ENCODE results near the gene C1QTNF8. TPM values are rescaled to one million over a fixed set of nuclear protein-coding genes. Genes with fewer than 3 reads are reported as not detected.

The C1QTNF8 gene
- total and polyA plus RNA-seq, 2 of the 8 experiments (the other 6 are each of a cell fraction or from before 2014, with no cell fraction given): not detected

- Histone ChIP-seq H3K79me2 (ENCODE audit: control insufficient read depth in 1 of 2, insufficient read depth in 2 of 2, low read length in 2 of 2) (no peaks in the 10 kb centered on the region), H2AK5ac (ENCODE audit: low read depth, low read length) (no peak overlapping the region), H4K5ac (ENCODE audit: insufficient read length, low read depth, low read length) (no peak overlapping the region), H3K23me2 (ENCODE audit: low read depth, low read length) (no peaks in the 10 kb centered on the region), H3K9ac (replicated peaks in 1 of 4; ENCODE audit: extremely low read depth in 1 of 4, low read depth in 3 of 4, low read length in 3 of 4) (no peak overlapping the region), H2AFZ (ENCODE audit: low read length) (no peak overlapping the region), H2BK120ac (replicated peaks; ENCODE audit: low read depth, low read length) (no peak overlapping the region), H2BK12ac (ENCODE audit: low read depth, low read length) (no peak overlapping the region), H3K4me3 (ENCODE audit: extremely low read depth in 1 of 4, insufficient read depth in 2 of 4, low read depth in 3 of 4, low read length in 4 of 4) (no peak overlapping the region), H3K4ac (replicated peaks; ENCODE audit: insufficient read length, low read depth, low read length) (no peak overlapping the region), H3K18ac (ENCODE audit: extremely low read depth, low read length) (no peak overlapping the region), H3K4me1 (replicated peaks in 1 of 4; ENCODE audit: control insufficient read depth in 3 of 4, insufficient read depth in 4 of 4, low read length in 3 of 4) (peaks cover 0 to 6% (median 0%) of the 10 kb centered on the region in 4 experiments; a peak in 2 of 7 replicates), H3K79me1 (ENCODE audit: low read depth, low read length) (no peaks in the 10 kb centered on the region), H3K9me3 (ENCODE audit: insufficient read depth in 2 of 2, low read depth in 1 of 2, low read length in 1 of 2) (no peaks in the 10 kb centered on the region), H3K27ac (ENCODE audit: low read depth, low read length) (no peak overlapping the region), H3K56ac (replicated peaks; ENCODE audit: insufficient read length, low read depth, low read length) (no peak overlapping the region), H2BK15ac (ENCODE audit: low read length) (no peak overlapping the region), H3K14ac (ENCODE audit: insufficient read length) (no peak overlapping the region), H3K36me3 (ENCODE audit: control insufficient read depth in 2 of 4, insufficient read depth in 4 of 4, low read length in 3 of 4) (no peaks in the 10 kb centered on the region), H4K8ac (ENCODE audit: extremely low read depth, insufficient read depth, low read length) (no peak overlapping the region), H2BK20ac (ENCODE audit: low read length) (no peak overlapping the region), H3K23ac (ENCODE audit: insufficient read length) (no peak overlapping the region), H4K20me1 (replicated peaks in 1 of 2; ENCODE audit: control insufficient read depth in 1 of 2, insufficient read depth in 2 of 2, low read length in 2 of 2) (no peaks in the 10 kb centered on the region), H2BK5ac (ENCODE audit: low read depth, low read length) (no peak overlapping the region), H4K91ac (replicated peaks; ENCODE audit: insufficient read length, low read length) (no peak overlapping the region), H3K4me2 (ENCODE audit: insufficient read depth in 1 of 2, low read depth in 2 of 2, low read length in 2 of 2) (no peak overlapping the region), H3K27me3 (replicated peaks in 1 of 4; ENCODE audit: control insufficient read depth in 3 of 4, extremely low read depth in 1 of 4, insufficient read depth in 3 of 4, low read length in 3 of 4) (no peaks in the 10 kb centered on the region)
- no peak for TF ChIP-seq SIX5 (IDR thresholded peaks at IDR 0.05; ENCODE audit: low read depth, low read length)
- no peak for TF ChIP-seq RXRA (IDR thresholded peaks at IDR 0.05; ENCODE audit: insufficient read depth, low read depth, low read length)
- TF ChIP-seq MAFK (IDR thresholded peaks at IDR 0.05; ENCODE audit: low read depth, low read length): no peak
- TF ChIP-seq SUZ12 (IDR thresholded peaks at IDR 0.05; ENCODE audit: low read length): no peak
- no peak for TF ChIP-seq EP300 (IDR thresholded peaks at IDR 0.05; ENCODE audit: borderline replicate concordance in 1 of 2, low read depth in 2 of 2, low read length in 2 of 2)
- no peak for TF ChIP-seq RBBP5 (IDR thresholded peaks at IDR 0.05; ENCODE audit: borderline replicate concordance, low read depth, low read length)
- no peak for TF ChIP-seq SRF (IDR thresholded peaks at IDR 0.05; ENCODE audit: low read depth, low read length)
- no peak for TF ChIP-seq PHF8 (conservative IDR thresholded peaks at IDR 0.05; ENCODE audit: low read depth, low read length)
- no peak for TF ChIP-seq SIRT6 (IDR thresholded peaks at IDR 0.05; ENCODE audit: low read length)
- no peak for TF ChIP-seq JUN (IDR thresholded peaks at IDR 0.05; ENCODE audit: low read depth, low read length)
- TF ChIP-seq TCF12 (IDR thresholded peaks at IDR 0.05; ENCODE audit: low read depth, low read length): no peak
- TF ChIP-seq NRF1 (IDR thresholded peaks at IDR 0.05; ENCODE audit: low read depth, low read length): no peak
- no peak for TF ChIP-seq RAD21 (IDR thresholded peaks at IDR 0.05 in 1 of 2, conservative IDR thresholded peaks at IDR 0.05 in 1 of 2; ENCODE audit: low read depth in 2 of 2, low read length in 2 of 2)
- FAIRE-seq (no peak), DNase-seq (ENCODE audit: low read depth in 1 of 2, low spot score in 2 of 2) (no peak)
- WGBS, 2 experiments (ENCODE audit: extremely low coverage in 1 of 2, insufficient coverage in 1 of 2, insufficient read length in 1 of 2, insufficient replicate concordance in 2 of 2, low coverage in 1 of 2, low lambda C conversion rate in 2 of 2, missing lambda C conversion rate in 1 of 2): 88% methylated on average over 12 of the region's 17 CpGs; no CpG with 5 or more reads in 1 of the 2 experiments
- ChIA-PET CTCF (ENCODE audit: partially characterized antibody) (interaction anchor here (0.6 to 2.6 kb wide), 5 partner anchors 20 to 67 kb away, joined by 3 to 9 read pairs (median 3); no protein-coding TSS in a partner anchor), POLR2A (ENCODE audit: partially characterized antibody) (no interaction called here)
Measured at GRCh38 chr16:1126044-1126443, 30.0 kb upstream of the C1QTNF8 start.

All from H1 (cell line).